Muscle layer of duodenum (tissue), 2 donors: ENCODE measurements around the gene TP53INP2.

Experiments
- H3K27ac ChIP-seq: one replicate; pipeline ENCODE4 v1.7.0; 2013; ENCODE audit warnings: mild to moderate bottlenecking, low read length
- H3K27me3 ChIP-seq: one replicate; pipeline ENCODE4 v1.7.0; 2013; ENCODE audit warnings: low read depth, mild to moderate bottlenecking, control low read depth, low read length
- H3K36me3 ChIP-seq, 2 donors: one replicate each; pipeline ENCODE4 v1.7.0; 2013; ENCODE audit warnings: low read length in 2 of 2, control low read depth in 1 of 2, mild to moderate bottlenecking in 1 of 2; ENCODE audit not compliant: insufficient read depth in 2 of 2, control insufficient read depth in 1 of 2
- H3K4me1 ChIP-seq, 2 donors: one replicate each; pipeline ENCODE4 v1.7.0; 2013; ENCODE audit warnings: low read length in 2 of 2, mild to moderate bottlenecking in 2 of 2, control low read depth in 1 of 2, moderate library complexity in 1 of 2; ENCODE audit not compliant: insufficient read depth in 2 of 2, control insufficient read depth in 1 of 2
- H3K4me3 ChIP-seq, 2 donors: one replicate each; pipeline ENCODE4 v1.7.0; 2013; ENCODE audit warnings: low read length in 2 of 2, low read depth in 1 of 2, mild to moderate bottlenecking in 1 of 2
- H3K9me3 ChIP-seq, 2 donors: one replicate each; pipeline ENCODE4 v1.7.0; 2013; ENCODE audit warnings: low read length in 2 of 2, control low read depth in 1 of 2, mild to moderate bottlenecking in 1 of 2; ENCODE audit not compliant: control insufficient read depth in 1 of 2
- donor health status: healthy.

Gene TP53INP2

DNA sequence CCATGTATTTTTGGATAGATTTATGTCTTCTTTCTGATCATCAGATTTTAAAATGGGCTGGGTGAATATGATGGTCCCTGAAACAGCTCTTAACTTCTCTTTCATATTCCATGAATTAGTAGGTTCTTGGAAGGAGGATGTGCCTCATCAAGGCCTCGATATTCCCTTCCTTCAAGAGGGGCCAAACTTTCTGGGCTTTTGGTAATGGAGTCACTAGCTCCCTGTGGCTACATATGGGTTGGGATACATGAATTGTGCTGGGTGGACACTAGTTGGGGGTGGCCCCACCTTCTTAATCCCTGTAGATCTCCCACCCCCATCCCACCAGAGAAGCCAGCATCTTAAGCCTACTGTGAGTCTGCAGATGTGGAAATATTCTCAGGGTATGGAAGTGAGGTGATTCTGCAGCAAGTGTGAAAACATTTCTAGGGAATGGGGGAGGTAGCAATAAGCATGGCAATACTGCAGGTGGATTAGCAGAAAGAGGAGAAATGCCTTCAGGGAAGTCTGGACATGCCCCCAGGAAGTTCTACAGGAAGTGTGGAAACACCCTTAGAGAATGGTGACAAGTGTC lies 2.2 kb downstream of the TP53INP2 start:
- Histone ChIP-seq H3K4me3 (peak overlapping the region in 1 of 2 donors; percentile 82), H3K27ac (peak overlapping the region; percentile 96), H3K4me1 (peaks cover 17 to 40% of the 10 kb centered on the region in 2 donors), H3K27me3 (no peaks in the 10 kb centered on the region), H3K9me3 (no peaks in the 10 kb centered on the region), H3K36me3 (no peaks in the 10 kb centered on the region)

DNA sequence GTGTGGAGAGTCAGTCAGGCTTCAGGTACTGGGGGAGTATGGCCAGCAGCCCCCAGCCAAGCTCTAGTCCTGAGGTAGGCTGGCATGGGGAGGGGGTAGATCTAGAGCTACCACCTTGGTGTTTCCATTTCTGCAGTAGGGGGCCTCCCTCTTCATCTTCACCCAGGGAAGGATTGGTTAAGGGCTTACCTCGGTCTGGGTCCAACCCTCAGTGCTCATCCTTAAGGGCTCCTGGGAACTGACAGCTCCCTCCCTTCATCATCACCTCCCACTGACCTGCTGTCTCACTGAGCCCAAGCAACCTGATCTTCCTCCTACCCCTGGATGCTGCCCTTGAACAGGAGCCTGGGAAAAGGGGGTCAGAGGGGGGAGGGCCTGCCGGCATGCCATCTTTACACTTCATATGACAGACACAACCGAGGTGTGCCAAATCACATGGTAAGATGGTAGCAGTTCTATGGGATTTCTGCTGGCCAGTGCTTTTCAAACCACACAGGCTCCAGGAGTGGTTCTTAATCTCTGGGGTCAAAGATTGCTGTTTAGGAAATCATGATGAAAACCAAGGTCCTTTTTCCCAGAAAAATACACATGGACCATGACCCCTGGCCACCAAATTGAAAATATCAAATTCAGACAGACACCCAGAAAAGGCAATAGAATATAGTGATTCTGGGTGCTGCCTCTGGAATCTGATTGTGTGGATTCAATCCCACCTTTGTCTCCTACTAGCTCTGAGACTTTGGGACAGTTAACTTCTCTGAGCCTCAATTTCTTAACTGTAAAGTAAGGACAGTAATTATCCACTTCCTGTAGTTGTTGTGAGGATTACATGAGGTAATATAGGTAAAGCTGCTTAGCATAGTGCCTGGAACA lies 3.0 kb downstream of the TP53INP2 start:
- H3K27ac ChIP-seq, result no peak overlapping the region
- H3K4me1 ChIP-seq, result peaks cover 17 to 40% of the 10 kb centered on the region in 2 donors
- H3K4me3 ChIP-seq, result no peak overlapping the region
- H3K27me3 ChIP-seq, result no peaks in the 10 kb centered on the region
- no peaks in the 10 kb centered on the region for H3K9me3 ChIP-seq
- peaks cover 0 to 6% of the 10 kb centered on the region in 2 donors for H3K36me3 ChIP-seq

DNA sequence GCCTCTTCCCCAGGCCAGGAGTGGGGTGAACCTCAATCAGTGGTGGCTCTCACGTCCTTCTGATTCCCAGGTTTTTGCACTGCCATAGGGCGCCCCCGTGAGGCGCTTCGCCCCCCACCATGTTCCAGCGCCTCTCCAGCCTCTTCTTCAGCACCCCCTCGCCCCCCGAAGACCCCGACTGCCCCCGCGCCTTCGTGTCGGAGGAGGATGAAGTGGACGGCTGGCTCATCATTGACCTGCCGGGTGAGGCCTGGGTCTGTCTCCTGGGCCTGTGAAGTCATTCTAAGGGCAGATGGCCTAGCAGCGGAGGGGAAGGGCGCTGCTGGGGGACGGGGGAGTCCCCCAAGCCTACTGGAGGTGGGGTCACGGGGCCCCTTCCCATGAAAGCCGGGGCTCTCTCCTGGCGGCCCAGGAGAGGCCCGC lies 4.5 kb downstream of the TP53INP2 start:
- H3K9me3 ChIP-seq, result no peaks in the 10 kb centered on the region
- peak overlapping the region; percentile 53 to 77 for H3K4me3 ChIP-seq
- peaks cover 17 to 42% of the 10 kb centered on the region in 2 donors for H3K4me1 ChIP-seq
- H3K27me3 ChIP-seq, result no peaks in the 10 kb centered on the region
- H3K36me3 ChIP-seq, result peaks cover 10 to 20% of the 10 kb centered on the region in 2 donors
- H3K27ac ChIP-seq, result no peak overlapping the region

DNA sequence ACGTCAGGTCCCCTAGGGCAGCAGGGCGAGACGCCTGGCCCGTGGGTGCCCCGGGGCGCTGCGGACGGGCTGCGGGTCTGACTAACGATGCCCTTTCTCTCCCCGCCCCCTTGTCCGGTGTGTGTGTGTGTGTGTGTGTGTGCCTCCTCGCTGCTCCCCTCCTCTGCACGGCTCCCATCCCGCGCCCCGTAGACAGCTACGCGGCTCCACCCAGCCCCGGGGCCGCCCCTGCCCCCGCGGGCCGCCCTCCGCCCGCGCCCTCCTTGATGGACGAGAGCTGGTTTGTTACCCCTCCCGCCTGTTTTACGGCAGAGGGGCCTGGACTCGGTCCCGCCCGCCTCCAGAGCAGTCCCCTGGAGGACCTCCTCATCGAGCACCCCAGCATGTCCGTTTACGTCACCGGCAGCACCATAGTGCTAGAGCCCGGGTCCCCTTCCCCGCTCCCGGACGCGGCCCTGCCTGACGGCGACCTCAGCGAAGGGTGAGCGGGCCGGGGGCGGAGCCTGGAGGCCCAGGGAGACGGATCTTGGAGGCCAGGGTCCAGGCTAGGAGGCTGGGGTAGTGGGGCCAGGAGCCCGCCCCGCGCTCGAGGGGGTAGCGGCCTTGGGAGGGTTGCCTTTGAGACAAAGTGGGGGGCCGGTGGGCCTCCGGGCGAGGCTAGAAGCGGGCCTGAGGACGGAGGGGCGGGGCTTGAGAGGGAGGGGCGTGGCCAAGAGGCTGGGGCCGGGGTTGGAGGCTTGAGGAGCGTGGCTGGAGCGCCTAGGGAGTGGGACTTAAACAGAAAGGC lies 5.1 kb downstream of the TP53INP2 start:
- Histone ChIP-seq H3K27ac (peak overlapping the region; percentile 56), H3K27me3 (no peaks in the 10 kb centered on the region), H3K4me3 (peak overlapping the region; percentile 53 to 77), H3K4me1 (peaks cover 17 to 43% of the 10 kb centered on the region in 2 donors), H3K9me3 (no peaks in the 10 kb centered on the region), H3K36me3 (peaks cover 10 to 26% of the 10 kb centered on the region in 2 donors)

DNA sequence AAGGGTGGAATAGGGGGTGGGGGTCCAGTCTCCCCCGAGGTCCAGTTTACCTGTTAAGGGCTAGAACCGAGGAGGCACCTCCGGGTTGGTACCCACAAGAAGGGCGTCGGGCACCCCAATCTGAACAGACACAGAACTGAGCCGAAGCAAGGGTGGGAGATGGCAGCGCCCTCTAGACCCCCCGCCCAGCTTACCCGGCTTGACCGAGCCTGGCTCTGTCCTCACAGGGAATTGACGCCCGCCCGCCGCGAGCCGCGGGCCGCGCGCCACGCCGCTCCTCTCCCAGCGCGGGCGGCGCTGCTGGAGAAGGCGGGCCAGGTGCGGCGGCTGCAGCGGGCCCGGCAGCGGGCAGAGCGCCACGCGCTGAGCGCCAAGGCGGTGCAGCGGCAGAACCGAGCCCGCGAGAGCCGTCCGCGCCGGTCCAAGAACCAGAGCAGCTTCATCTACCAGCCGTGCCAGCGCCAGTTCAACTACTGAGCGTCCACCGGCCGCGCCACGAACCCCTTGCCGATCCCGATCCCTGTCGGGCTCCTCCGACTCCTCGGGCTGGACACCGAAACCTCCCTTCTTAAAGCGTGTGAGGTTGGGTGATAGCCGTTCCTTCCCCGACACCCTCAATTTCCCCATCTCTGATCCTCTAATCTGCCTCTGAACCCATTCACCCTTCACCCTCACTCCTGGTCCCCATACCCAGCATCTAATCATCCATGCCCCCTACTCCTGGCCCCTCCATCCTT lies 5.9 kb downstream of the TP53INP2 start:
- Histone ChIP-seq H3K4me3 (peak overlapping the region; percentile 53 to 77), H3K9me3 (no peaks in the 10 kb centered on the region), H3K27me3 (no peaks in the 10 kb centered on the region), H3K27ac (peak overlapping the region; percentile 56), H3K36me3 (peaks cover 14 to 31% of the 10 kb centered on the region in 2 donors), H3K4me1 (peaks cover 14 to 40% of the 10 kb centered on the region in 2 donors)

DNA sequence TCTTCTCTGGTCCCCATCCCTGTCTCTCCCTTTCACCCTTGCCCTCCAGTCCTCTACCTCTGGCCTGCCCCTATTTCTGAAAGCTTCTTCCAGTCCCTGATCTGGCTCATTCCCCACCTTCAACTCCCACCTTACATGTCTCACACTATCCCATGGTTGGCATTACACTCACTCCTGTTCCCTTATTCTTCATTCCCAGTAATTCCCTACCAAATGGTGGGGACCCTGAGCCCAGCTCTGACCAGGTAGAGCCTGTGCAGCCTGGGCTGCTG lies 6.4 kb downstream of the TP53INP2 start:
- no peaks in the 10 kb centered on the region for H3K9me3 ChIP-seq
- no peaks in the 10 kb centered on the region for H3K27me3 ChIP-seq
- H3K36me3 ChIP-seq, result peaks cover 14 to 35% of the 10 kb centered on the region in 2 donors
- peak overlapping the region; percentile 42 to 77 for H3K4me3 ChIP-seq
- peaks cover 9 to 35% of the 10 kb centered on the region in 2 donors for H3K4me1 ChIP-seq
- peak overlapping the region; percentile 9 for H3K27ac ChIP-seq

DNA sequence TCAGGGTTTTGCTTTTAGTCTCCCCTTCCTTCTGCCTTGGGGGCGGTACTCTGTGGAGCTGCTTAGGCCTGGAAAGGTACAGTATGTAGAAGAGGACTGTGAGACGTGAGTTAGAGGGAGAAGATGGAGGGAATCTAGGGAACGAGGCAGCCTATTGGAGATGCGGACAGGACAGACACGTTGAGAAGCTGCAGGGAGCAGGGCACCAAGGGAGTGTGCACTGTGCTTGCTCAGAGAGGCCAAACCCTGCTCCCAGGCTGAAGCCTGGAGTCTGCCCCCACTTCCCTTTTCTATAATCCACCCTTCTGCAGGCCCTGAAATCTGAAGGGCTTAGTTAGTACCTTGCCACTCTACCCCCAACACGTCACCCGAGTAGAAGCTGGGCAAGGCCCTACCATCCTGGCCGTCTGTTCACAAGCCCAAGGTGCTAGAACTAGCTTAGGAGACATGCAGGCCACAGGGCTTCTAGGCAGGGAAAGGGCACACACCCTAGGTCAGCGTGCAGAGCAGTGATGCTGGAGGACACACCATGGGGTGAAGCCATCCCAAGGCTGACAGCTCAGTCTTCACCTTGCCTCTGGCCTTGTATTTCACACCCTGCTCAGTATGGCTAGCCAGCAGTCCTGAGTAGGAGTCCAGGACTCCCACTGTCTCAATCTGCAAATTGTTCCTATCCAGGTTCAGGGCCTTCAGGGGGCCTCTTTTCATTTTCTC lies 6.9 kb downstream of the TP53INP2 start:
- Histone ChIP-seq H3K36me3 (peaks cover 14 to 35% of the 10 kb centered on the region in 2 donors), H3K27ac (peak overlapping the region; percentile 9), H3K4me1 (peaks cover 4 to 30% of the 10 kb centered on the region in 2 donors)

DNA sequence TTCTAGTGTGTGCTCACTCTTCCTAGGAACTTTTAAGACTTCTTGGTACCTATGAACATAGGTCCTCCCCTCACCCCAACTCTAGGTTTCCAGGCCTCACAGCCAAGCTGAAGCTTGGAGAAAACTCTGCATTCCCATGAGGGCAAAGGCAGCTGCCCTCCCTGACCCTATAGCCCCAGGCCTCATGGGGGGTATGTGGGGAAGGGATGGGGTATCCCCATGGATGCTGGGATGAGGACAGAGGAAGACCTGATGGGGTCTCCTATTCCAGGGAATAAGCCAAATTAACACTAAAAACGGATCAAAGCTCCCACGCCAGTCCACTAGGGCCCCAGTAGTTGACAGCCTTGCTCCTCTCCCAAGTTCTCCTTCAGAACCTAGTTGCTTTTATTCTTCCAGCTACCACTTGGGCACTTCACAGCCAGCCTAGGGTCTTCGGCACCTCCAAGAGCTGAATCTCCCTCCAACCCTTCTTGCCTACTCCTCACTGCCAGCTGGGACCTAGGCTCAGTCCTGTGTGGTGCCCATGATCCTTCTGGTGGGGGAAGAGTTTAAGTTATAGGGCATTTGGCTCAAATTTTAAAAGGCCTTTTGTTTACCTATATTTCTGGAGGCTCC lies 7.8 kb downstream of the TP53INP2 start:
- H3K36me3 ChIP-seq, result peaks cover 14 to 35% of the 10 kb centered on the region in 2 donors
- no peaks in the 10 kb centered on the region for H3K9me3 ChIP-seq
- H3K4me3 ChIP-seq, result no peak overlapping the region
- H3K27ac ChIP-seq, result no peak overlapping the region
- peaks cover 0 to 20% of the 10 kb centered on the region in 2 donors for H3K4me1 ChIP-seq
- no peaks in the 10 kb centered on the region for H3K27me3 ChIP-seq

More for the DNA sequence above, 6.9 kb downstream of the TP53INP2 start:
- H3K27me3 ChIP-seq, result no peaks in the 10 kb centered on the region
- no peaks in the 10 kb centered on the region for H3K9me3 ChIP-seq
- peak overlapping the region in 1 of 2 donors; percentile 42 for H3K4me3 ChIP-seq

DNA sequence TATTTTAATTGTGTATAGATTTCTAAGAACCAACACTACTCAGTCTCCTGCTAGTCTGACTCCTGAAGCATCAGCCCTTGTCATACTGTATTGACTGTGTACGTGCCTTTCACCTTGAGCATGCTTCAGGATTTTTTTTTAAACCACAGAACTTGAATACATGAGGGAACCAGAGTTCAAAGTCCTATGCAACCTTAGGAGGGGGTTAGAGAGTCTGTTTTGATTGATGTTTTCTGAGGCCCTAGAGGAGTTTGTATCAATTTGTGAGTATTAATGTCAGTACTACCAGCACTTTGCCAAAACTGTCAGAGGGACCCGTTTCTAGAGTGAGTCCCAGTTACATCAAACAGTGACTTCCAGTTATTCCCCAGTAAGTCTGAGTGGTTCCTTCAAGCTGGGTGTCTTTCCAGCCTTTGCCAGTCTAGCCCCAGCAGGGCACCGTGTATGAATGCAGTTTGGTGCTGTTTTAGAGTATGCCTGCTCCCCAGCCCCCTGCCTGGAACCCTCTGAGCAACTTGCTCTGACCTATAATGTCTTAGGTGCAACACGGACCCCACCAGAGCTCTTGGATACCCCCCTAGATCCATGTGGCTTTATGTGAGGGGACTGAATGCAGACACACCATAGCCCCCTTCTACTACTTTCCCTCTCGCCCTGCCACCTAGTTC lies 8.5 kb downstream of the TP53INP2 start:
- H3K27me3 ChIP-seq, result no peaks in the 10 kb centered on the region
- no peak overlapping the region for H3K4me3 ChIP-seq
- peaks cover 0 to 17% of the 10 kb centered on the region in 2 donors for H3K4me1 ChIP-seq
- no peaks in the 10 kb centered on the region for H3K9me3 ChIP-seq
- H3K36me3 ChIP-seq, result peaks cover 17 to 35% of the 10 kb centered on the region in 2 donors
- no peak overlapping the region for H3K27ac ChIP-seq
